Gastroesophageal sphincter (tissue), 4 donors: Measurements from ENCODE around the gene P2RY13. TPM values are rescaled to one million over a fixed set of nuclear protein-coding genes. Genes with fewer than 3 reads are reported as not detected.

ENCODE experiments used
- ATAC-seq: fragments of 150-250 bp; one replicate; pipeline ENCODE4 v1.9.1; 2016; ENCODE audit warnings: mild to moderate bottlenecking, moderate library complexity
- H3K27ac ChIP-seq, 4 donors: fragments of 200-600 bp; sonication (generic) in 3 of 4; 1 replicate in 3 of 4; 2 replicates in 1 of 4; pipeline ENCODE4 v1.5.1; 2016 to 2019
- H3K27me3 ChIP-seq: fragments of 200-600 bp; sonication (generic); one replicate; pipeline ENCODE4 v1.5.1; 2019
- H3K36me3 ChIP-seq, 2 donors: fragments of 200-600 bp; sonication (generic); one replicate each; pipeline ENCODE4 v1.5.1; 2019; ENCODE audit warnings: control low read depth in 1 of 2
- H3K4me1 ChIP-seq, 3 donors: fragments of 200-600 bp; sonication (generic); 1 replicate in 2 of 3; 2 replicates in 1 of 3; pipeline ENCODE4 v1.5.1; 2016 to 2019; ENCODE audit warnings: control low read depth in 2 of 3
- H3K4me3 ChIP-seq, 2 donors: fragments of 200-600 bp; sonication (generic); one replicate each; pipeline ENCODE4 v1.5.1; 2019; ENCODE audit warnings: mild to moderate bottlenecking in 1 of 2, moderate library complexity in 1 of 2
- H3K9me3 ChIP-seq, 3 donors: fragments of 200-600 bp; sonication (generic); one replicate each; pipeline ENCODE4 v1.5.1; 2017 to 2019; ENCODE audit warnings: control low read depth in 2 of 3
- CTCF ChIP-seq, 4 experiments: fragments of 200-600 bp in 2 of 4; fragments of 450-650 bp in 2 of 4; sonication (generic) in 1 of 4; IDR thresholded peaks; one replicate each; pipeline ENCODE4 v1.5.1; 2017 to 2019; ENCODE audit warnings: antibody characterized with exemption in 4 of 4, mild to moderate bottlenecking in 2 of 4, moderate library complexity in 2 of 4
- EP300 ChIP-seq: sonication (generic); formaldehyde crosslinking; IDR thresholded peaks from one replicate; pipeline ENCODE4 v1.6.1; 2017; ENCODE audit warnings: antibody characterized with exemption, mild to moderate bottlenecking
- POLR2A ChIP-seq, 2 donors: fragments of 450-650 bp; IDR thresholded peaks; one replicate each; pipeline ENCODE4 v1.6.1; 2017; ENCODE audit warnings: antibody characterized with exemption in 2 of 2, mild to moderate bottlenecking in 2 of 2, moderate library complexity in 1 of 2
- POLR2AphosphoS5 ChIP-seq: sonication (generic); formaldehyde crosslinking; IDR thresholded peaks from one replicate; pipeline ENCODE4 v1.6.1; 2017; ENCODE audit warnings: antibody characterized with exemption
- WGBS, 2 donors: methylation state at CpG; one replicate each; pipeline ENCODE4 v1.1.5; 2018; ENCODE audit warnings: low coverage in 1 of 2; 5-methylcytosine and 5-hydroxymethylcytosine counted together
- total RNA-seq, 4 donors: library from RNA; depleted of rRNA; stranded (reverse); fragments of >200 nt; gene quantifications; one replicate each; pipeline ENCODE4 v1.1.0, GENCODE V29; 2016

The P2RY13 gene
- total RNA-seq, 4 donors from 2014 or later, result 0.58 to 2.5 (median 1.6) TPM; not detected in 1

GRCh38 chr3:151282921-151283320 lies 46.4 kb downstream of the P2RY13 start:
- Histone ChIP-seq H3K9me3 (no peaks in the 10 kb centered on the region), H3K4me3 (no peak overlapping the region), H3K27ac (peak overlapping the region in 2 of 4 donors; percentile 50 to 62), H3K36me3 (no peaks in the 10 kb centered on the region), H3K27me3 (no peaks in the 10 kb centered on the region), H3K4me1 (peaks cover 2 to 53% (median 3%) of the 10 kb centered on the region in 3 donors)
- TF ChIP-seq POLR2AphosphoS5, result no peak
- TF ChIP-seq CTCF (IDR thresholded peaks at IDR 0.05), result peak; percentile 40 to 85 (median 78)
- ATAC-seq, result peak; percentile 52
- 0 to 7% methylated on average over 1 of the region's 1 CpG for WGBS, 2 donors

DNA sequence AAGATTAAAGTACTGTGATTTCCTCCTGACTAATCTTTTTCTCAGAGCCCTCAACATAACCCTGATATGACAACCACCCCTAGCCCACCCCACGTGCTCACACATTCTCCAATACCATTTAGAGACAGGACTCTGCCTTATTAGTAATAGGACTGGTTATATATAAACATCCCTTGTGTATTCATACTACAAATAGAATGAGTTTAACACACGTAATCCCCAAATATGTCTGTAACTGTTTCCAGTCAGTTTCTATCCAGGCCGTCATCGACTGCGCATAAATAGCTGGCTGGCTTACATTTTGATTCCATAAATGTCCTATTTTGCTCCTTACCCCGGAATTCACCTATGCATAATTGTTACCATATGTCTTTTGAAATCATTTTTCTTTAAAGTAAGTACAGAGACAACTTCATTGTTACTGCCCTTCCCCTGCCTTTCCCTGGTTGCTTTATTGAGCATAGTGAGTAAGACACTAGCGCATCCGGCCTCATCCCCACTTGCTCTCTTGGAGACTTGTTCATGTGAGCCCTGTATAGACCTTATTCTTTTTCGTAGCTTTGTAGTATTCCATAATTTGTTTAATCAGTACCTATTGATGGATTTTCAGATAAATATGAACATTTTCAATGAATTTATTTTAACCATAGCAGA lies 47.6 kb downstream of the P2RY13 start:
- 57 to 64% methylated on average over 9 of the region's 9 CpGs for WGBS, 2 donors
- Histone ChIP-seq H3K27me3 (no peaks in the 10 kb centered on the region), H3K4me1 (peaks cover 2 to 53% (median 3%) of the 10 kb centered on the region in 3 donors), H3K4me3 (no peak overlapping the region), H3K27ac (peak overlapping the region in 2 of 4 donors; percentile 30 to 50), H3K36me3 (no peaks in the 10 kb centered on the region), H3K9me3 (no peaks in the 10 kb centered on the region)
- TF ChIP-seq CTCF (IDR thresholded peaks at IDR 0.05), result no peak
- TF ChIP-seq POLR2AphosphoS5, result peak; percentile 43
- no peak for ATAC-seq

GRCh38 chr3:151278230-151278629 lies 51.1 kb downstream of the P2RY13 start, which contains the start of gene P2RY14:
Gene P2RY14 (minus strand): TSS chr3:151278542. CDS start chr3:151214316, 64,226 bp downstream.
- WGBS, 2 donors, result 57 to 69% methylated on average over 3 to 4 of the region's 4 CpGs
- peak within 1 kb of the TSS in 3 of 4 donors; percentile 30 to 49 (median 34) for H3K27ac ChIP-seq
- peak within 1 kb of the TSS; percentile 27 to 37 for H3K4me3 ChIP-seq

DNA sequence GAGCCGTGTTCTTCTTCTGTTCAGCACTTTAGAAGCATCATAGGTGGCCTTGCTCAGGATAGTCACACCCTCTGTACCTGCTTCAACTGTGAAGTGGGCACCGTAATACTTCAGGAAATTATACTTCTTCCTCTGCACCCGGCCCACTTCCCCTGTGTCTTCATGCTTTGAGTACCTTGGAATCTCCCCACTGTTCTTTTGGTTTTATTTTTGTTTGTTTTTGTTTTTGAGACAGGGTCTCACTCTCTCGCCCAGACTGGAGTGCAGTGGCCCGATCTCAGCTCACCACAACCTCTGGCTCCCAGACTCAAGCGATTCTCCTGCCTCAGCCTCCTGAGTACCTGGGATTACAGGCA lies 52.7 kb downstream of the P2RY13 start:
- 91 to 100% methylated on average over 3 to 6 of the region's 6 CpGs for WGBS, 2 donors
- TF ChIP-seq EP300 (no peak), POLR2AphosphoS5 (no peak), CTCF (IDR thresholded peaks at IDR 0.05) (no peak), POLR2A (IDR thresholded peaks at IDR 0.05) (no peak)
- Histone ChIP-seq H3K36me3 (no peaks in the 10 kb centered on the region), H3K27me3 (no peaks in the 10 kb centered on the region), H3K27ac (peak overlapping the region in 2 of 4 donors; percentile 17 to 24), H3K4me1 (peaks cover 0 to 29% (median 0%) of the 10 kb centered on the region in 3 donors), H3K4me3 (peak overlapping the region; percentile 8 to 37), H3K9me3 (no peaks in the 10 kb centered on the region)
- ATAC-seq, result no peak

More at GRCh38 chr3:151278230-151278629, 51.1 kb downstream of the P2RY13 start, which contains the start of gene P2RY14:
- TF ChIP-seq EP300, result no peak
- no peak for TF ChIP-seq POLR2A (IDR thresholded peaks at IDR 0.05)
- no peak for TF ChIP-seq CTCF (IDR thresholded peaks at IDR 0.05)
- TF ChIP-seq POLR2AphosphoS5, result no peak
- Histone ChIP-seq H3K9me3 (no peaks in the 10 kb centered on the region), H3K36me3 (no peaks in the 10 kb centered on the region), H3K4me1 (peaks cover 0 to 43% (median under 1%) of the 10 kb centered on the region in 3 donors), H3K27me3 (no peaks in the 10 kb centered on the region)
- no peak for ATAC-seq

Other genes with a start within 250 kb of the P2RY13 start
- under 1 TPM; 0.12 to 0.77 (median 0.21) TPM for gene MED12L, start 243.9 kb downstream of the P2RY13 start, total RNA-seq
- 1 to 10 TPM in 2 of 4 donors, under 1 TPM in 2; 0.31 to 4.3 (median 1.2) TPM for gene GPR171, start 126.3 kb downstream of the P2RY13 start, total RNA-seq
- 10 to 100 TPM in 3 of 4 donors, 1 to 10 TPM in 1; 1.8 to 90.5 (median 16.2) TPM for gene P2RY14, start 51.0 kb downstream of the P2RY13 start, total RNA-seq
- gene GPR87, start 12.7 kb downstream of the P2RY13 start, total RNA-seq, result 1 to 10 TPM in 1 of 4 donors, not detected in 3; 3.5 TPM
- gene P2RY12, start 55.2 kb upstream of the P2RY13 start, total RNA-seq, result 1 to 10 TPM in 2 of 4 donors, under 1 TPM in 2; 0.31 to 7.8 (median 3.7) TPM
- 1 to 10 TPM; 1.4 to 8.3 (median 2.4) TPM for gene IGSF10, start 131.5 kb upstream of the P2RY13 start, total RNA-seq